ENCODE data around the gene SRSF6.

DNA sequence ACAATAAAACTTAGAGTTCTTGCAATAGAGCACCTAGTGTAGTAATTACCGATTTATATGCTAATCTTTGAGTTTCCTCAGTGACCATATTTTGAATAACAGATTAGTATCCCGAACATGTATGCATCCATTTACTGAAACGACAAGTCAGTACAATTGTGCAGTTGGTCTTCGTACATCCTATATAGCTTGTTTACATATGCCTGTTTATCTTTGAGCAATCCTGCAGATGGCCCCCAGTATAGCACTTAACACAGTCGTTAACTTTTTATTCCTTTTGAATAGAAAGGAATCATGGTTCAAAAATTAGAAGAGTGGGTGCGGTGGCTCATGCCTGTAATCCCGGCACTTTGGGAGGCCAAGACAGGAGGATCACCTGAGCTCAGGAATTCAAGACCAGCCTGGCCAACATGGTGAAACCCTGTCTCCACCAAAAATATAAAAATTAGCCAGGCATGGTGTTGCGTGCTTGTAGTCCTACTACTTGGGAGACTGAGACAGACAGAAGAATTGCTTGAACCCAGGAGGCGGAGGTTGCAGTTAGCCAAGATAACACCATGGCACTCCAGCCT is 6.6 kb downstream of the SRSF6 start:
- TF ChIP-seq CTCF (IDR thresholded peaks at IDR 0.05; ENCODE audit: low read length) = no peak
- TF ChIP-seq EZH2 (IDR thresholded peaks at IDR 0.05; ENCODE audit: borderline replicate concordance, low read length) = no peak
